GM18868 (cell line): ENCODE data around the gene ZNF205.
A peak's percentile ranks its signal among the peaks of the same experiment; 100 is the strongest.

ENCODE experiments used
- ATAC-seq: cut with Tn5 transposase; IDR thresholded peaks from one replicate; pipeline ENCODE4 v1.9.1; 2021; ENCODE audit warnings: mild to moderate bottlenecking, moderate library complexity; ENCODE audit not compliant: unreplicated experiment

Gene ZNF205

DNA sequence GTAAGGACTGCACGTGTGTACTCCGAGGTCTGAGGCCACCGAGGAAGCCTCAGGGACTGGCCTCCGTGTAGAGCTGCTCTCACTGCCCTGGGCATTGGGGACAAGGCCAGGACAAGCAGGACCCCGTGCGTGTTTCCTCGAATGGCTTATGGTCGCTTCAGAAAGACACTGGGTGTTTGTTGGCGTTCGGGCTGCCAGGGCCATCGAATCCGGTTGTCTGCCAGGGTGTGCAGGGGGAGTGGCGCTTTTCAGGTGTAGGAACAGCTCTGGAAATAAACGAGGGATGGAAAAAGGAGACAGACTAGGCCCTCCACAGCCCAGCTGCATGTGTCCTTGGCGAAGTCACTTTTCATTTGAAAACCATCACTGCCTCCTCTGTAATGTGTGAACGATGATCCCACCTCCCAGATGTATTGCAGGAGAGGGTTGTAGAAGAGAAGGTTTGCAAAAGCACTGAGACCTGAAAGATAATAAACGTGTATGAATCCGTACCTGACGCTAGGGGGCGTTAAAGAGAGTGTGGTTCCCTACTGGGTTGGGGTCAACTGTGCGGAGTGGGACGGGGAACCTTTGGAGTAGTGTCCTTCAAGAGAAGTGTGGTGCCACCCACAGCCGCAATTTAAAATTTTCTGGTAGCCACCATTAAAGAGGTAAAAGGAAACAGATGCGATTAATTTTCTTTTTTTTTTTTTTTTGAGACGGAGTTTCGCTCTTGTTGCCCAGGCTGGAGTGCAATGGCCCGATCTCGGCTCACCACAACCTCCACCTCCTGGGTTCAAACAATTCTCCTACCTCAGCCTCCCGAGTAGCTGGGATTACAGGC lies 11.2 kb upstream of the ZNF205 start:
- no peak for ATAC-seq

DNA sequence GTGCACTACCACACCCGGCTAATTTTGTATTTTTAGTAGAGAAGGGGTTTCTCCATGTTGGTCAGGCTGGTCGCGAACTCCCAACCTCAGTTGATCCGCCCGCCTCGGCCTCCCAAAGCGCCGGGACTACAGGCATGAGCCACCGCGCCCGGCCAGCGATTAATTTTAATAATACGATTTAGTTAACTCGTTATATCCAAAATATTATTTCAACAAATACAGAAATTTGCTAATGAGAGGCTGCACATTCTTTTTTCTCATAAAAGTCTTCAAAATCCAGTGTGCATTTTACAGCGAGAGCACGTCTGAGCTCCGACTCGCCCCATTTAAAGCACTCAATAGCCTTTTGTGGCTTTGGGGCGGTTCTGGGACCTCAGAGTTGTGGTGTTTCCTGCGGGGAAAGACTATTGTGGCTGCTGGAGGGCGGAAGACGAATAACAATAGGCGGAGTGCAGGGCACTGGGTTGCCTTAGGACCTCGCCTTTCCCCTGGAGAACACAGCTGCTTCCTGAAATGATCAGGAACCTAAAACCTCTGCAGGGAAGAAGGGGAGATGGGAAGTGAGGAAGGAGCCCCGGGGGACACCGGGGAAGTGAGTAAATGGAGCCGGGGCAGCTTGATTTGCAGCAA lies 10.4 kb upstream of the ZNF205 start:
- no peak for ATAC-seq

DNA sequence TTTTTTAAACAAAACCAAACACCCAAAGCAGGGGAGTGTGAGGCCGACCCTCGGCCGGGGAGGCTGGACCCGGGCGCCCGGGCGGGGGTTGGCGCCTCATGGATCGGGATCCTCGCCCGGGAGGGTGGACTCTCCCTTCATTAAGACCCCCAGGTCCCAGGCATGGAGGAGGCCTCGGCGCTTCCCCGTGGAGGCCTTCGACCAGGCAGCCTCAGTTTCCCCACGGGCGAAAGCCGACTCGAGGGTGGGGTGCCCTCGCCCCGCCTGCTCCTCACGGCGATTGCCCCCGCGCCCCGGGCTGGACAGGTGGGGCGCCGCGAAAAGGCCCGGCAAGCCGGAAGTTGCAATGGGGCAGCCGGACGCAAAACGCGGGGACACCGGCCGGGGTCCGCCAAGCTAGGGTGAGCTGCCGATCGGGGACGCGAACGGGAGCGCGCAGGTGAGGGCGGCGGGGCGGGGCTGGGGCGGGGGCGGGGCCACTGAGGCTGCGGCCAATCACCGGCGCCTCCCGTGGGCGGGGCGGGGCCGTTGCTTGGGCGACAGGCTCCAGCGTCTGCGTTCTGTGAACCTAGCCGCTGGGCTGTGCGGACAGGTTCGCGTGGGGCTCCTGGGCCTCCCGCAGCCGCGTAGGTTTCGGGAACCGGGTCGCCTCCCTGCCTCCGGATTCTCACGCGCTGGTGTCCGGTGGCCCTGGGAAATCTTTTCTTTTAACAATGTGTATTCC lies 6.0 kb upstream of the ZNF205 start:
- ATAC-seq = peak; percentile 87

DNA sequence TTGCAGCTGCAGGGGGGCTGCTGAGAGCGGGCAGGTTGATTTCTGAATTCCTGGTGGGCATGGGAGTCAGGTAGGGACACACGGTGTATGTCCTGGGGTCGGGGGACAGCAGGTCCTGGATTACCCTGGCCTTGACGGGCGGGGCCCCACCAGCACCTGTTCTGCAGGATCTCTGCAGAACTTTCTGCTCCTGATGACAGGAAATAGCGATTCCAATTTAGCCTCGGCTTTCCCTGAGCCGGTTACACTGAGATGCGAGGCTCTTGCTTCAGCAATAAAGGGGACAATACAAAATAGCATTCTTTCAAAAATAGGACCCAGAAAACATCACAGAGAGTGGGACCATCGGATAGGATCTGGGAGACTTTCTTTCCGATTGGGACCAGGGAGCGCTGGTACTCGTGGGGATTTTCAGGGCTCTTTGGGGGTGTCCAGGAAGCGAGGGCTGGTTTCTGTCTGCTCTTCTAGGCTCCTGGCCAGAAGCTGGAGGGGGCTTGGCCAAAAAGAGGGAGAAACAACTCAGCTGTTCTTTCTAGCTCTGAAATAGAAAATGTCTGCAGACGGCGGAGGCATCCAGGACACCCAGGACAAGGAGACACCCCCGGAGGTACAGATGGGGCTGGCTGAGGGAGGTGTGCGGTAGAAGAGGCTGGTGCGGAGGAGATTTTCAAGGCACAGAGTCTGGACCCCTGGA lies 642 bp downstream of the ZNF205 start:
- no peak for ATAC-seq

DNA sequence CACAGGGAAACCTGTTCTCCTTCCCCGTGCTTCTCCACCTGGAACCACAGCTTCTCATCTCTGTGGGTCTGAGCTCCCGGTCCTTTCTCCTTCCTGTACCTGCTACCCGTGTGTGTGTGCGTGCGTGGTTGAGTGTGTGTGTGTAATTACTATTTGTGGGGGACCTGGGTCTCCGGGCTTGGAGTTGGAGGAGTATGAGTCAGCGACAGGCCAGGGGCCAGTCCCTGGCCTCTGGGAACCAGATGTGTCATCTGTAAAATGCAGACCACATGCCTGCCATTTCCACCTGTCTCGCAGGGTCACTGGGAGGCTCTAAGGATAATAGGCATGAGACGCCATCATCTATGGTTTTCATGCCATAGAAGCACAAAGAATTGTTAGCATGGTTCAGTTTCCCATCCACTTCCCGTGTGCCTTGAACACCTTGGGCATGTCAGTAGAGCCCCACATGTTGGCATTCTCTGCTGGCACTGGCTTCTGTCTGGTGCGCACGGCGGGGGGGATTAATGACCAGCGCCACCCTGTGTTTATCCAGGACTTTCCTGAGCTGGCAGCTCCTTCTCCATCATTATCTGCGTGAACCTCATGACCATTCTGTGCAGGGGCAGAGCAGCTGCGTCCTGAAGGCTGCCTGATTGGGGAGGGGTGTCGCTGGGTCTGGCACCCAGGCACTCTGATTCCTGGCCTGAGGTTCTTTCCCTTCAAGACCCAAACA lies 1.5 kb downstream of the ZNF205 start:
- no peak for ATAC-seq

- no peak for ATAC-seq
Measured at GRCh38 chr16:3115003-3115402, 2.6 kb downstream of the ZNF205 start.

GRCh38 chr16:3115561-3115960 lies 3.2 kb downstream of the ZNF205 start:
- ATAC-seq = no peak

DNA sequence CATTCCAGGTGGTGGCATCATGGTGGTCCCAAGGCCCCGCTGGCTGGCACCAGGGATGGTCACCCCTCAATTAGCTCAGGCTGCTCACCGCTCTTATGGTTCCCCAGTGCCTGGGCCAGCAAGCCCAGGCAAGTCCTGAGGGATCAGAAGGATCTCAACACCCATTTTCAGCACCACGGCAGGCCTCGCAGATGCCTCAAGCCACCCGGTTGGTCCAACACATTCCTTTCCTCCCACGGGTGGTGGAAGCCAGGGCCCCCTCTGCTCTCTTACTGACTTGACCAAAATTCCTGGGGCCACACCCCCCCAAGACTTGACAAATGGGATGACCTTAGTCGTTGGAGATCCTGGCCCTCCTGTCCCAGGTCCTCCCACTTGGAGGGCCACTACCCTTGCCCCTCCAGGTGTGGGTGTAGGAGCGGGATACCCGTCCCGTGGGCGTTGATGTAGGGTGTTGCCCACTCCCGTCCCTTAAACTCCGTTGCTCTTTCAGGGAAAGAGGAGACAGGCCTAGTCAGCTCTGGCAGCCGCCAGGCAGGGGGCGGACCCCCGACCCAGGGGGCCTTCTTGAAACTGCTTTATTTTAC lies 5.9 kb downstream of the ZNF205 start:
- no peak for ATAC-seq

DNA sequence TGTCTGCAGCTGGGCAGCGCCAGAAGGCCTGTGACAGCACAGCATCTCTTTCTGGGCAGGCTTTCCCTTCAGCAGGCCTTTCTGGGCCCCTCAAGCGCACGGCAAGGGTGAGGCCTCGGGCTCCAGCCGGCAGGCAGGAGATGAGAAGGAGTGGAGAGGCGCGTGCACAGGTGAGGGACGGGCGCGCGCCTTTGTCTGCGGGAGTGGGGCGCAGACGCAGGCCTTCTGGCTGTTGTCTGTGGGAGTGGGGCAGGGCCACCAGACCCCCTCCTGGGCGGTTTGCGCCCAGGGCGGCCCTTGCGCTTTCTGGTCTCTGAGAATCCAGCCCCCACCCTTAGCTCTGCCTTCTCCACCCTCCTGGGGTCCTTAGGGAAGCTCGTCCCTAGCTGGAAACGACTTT lies 6.5 kb downstream of the ZNF205 start:
- ATAC-seq = no peak

DNA sequence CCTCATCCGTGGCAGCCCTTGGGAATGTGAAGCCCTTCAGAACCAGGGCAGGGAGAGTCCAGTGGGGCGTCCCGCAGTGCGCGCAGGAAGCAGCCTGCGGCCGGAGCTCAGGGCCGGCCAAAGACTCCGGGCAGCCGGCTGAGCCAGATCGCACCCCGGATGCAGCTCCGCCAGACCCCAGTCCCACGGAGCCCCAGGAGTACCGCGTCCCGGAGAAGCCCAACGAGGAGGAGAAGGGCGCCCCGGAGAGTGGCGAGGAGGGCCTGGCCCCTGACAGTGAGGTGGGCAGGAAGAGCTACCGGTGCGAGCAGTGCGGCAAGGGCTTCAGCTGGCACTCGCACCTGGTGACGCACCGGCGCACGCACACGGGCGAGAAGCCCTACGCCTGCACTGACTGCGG lies 6.9 kb downstream of the ZNF205 start:
- no peak for ATAC-seq

GRCh38 chr16:3119701-3120408 lies 7.5 kb downstream of the ZNF205 start:
- ATAC-seq = no peak

- ATAC-seq = no peak
Measured at GRCh38 chr16:3120435-3120834, 8.0 kb downstream of the ZNF205 start.

GRCh38 chr16:3121851-3122467 lies 9.6 kb downstream of the ZNF205 start:
- ATAC-seq = no peak

DNA sequence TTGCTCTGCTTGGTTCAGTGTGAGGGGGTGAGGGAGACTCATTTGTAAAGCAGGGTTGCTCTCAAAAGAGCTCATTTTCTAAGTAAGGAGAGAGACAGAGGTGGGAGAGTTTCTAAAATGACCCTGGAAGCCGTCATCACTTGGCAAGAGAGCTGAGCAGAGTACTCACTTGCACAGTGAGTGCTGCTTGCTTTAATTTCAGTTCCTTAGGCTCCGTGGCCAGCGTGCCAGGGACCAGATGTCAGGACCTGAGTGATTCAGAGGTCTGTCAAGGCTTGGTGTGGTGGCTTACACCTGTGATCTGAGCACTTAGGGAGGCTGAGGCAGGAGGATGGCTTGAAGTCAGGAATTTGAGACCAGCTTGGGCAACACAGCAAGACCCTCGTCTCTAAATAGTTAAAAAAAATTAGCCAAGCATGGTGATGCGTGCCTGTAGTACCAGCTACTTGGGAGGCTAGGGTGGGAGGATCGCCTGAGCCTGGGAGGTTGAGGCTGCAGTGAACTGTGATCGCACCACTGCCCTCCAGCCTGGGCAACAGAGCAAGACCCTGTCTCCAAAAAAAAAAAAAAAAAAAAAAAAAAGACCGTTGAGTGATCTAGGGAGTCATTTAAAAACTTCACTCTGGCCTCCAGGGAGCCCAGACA lies 10.7 kb downstream of the ZNF205 start:
- no peak for ATAC-seq

DNA sequence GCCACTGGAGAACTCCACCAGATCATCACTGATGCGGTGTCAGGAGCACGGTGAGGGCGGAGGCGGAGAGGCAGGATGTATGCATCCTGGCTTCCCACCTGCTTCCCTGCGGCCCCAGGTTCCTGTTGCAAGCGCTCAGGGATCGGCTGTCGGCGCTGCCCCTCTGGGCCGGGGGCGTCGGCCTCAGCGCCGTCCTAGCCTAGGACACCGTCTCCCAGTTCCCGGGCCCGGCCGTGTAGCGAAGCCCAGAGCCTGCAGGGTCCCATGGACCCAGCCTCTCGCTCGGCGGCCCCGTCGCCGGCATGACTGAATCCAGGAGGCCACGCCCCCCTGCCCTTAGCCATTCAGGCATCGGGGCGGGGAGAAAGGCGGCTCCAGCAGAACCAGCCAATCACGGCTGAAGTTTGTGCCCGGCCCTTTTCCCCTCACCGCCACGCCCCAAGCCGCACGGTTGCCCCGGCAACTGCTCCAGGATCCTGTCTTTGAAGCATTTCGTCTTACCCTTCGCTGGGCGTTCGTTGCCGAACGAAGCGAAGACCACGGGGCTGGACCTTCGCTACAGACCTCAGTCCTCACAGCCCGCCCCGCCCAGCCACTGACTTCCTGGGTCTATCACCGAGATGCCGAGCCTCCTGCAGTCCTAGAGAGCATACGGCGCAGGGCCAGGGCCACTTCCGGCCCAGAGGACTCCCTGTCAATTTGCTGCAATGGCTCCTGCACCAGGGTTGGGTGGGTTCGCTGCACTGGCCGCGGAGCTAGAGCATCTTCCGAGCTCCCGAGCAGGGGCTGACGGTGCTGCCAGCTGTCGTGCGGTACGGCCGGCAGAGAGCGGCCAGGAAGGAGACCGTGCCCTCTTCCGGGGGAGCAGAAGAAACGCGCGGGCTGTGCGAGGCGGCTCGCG lies 11.8 kb downstream of the ZNF205 start:
- peak; percentile 88 for ATAC-seq

DNA sequence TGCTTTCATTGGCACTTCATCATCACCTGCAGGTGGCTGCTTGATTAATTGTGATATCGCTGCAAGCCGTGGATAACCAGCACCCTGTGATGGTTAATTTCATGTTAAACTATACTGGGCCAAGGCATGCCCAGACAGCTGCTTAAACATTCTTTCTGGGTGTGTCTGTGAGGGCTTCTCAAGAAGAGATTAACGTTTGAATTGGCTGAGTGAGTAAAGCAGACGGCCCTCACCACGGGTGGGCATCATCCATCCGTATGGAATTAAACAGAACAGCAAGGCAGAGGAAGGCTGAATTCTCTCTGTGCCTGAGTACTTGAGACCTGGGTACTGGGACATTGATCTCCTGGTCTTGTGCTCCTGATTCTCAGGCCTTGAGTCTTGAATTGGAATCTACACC lies 15.4 kb downstream of the ZNF205 start:
- ATAC-seq = no peak
